WTC11 (cell line): ENCODE results near the gene HOMER1. TPM values are rescaled to one million over a fixed set of nuclear protein-coding genes. Genes with fewer than 3 reads are reported as not detected.

ENCODE experiments used
- ATAC-seq: fragments of 200-7000 bp; cut with Tn5 transposase; 2 replicates; pipeline ENCODE4 v1.10.0; 2021; ENCODE audit warnings: mild to moderate bottlenecking, moderate library complexity
- CTCF ChIA-PET: fragments of 300-600 bp; sonication (Branson Sonifier 250); formaldehyde crosslinking; loops from one replicate; lab custom pipeline; 2021; ENCODE audit warnings: antibody characterized with exemption; lab: Charles Lee
- POLR2A ChIA-PET: fragments of 350-600 bp; sonication (Branson Sonifier 250); formaldehyde crosslinking; loops from one replicate; lab custom pipeline; 2021; ENCODE audit warnings: antibody characterized with exemption; lab: Charles Lee
- DNase-seq: peaks from one replicate; pipeline ENCODE4 v3.0.0; 2021; ENCODE audit warnings: low spot score
- H3K27ac Mint-ChIP-seq: 2 replicates; pipeline ENCODE4 v1.8.0; 2021; ENCODE audit warnings: mixed read lengths
- H3K27me3 Mint-ChIP-seq: 2 replicates; pipeline ENCODE4 v1.8.0; 2021; ENCODE audit warnings: low read depth, mild to moderate bottlenecking, moderate library complexity, mixed read lengths
- H3K36me3 Mint-ChIP-seq: 2 replicates; pipeline ENCODE4 v1.8.0; 2021; ENCODE audit warnings: mixed read lengths
- H3K4me1 Mint-ChIP-seq: 2 replicates; pipeline ENCODE4 v1.8.0; 2022; ENCODE audit warnings: mixed read lengths
- H3K4me3 Mint-ChIP-seq: 2 replicates; pipeline ENCODE4 v1.8.0; 2021; ENCODE audit warnings: mild to moderate bottlenecking, moderate library complexity, mixed read lengths
- H3K9me3 Mint-ChIP-seq: 2 replicates; pipeline ENCODE4 v1.8.0; 2021; ENCODE audit warnings: mixed read lengths
- EMX1 ChIP-seq: fragments of 250-450 bp; sonication (Bioruptor Pico); IDR thresholded peaks from 2 replicates; pipeline ENCODE4 v1.8.0; 2021; ENCODE audit warnings: mild to moderate bottlenecking
- ESRRA ChIP-seq: sonication (generic); formaldehyde crosslinking; IDR thresholded peaks from 2 replicates; pipeline ENCODE4 v1.8.1; 2022; ENCODE audit warnings: mild to moderate bottlenecking, missing genetic modification reagents, borderline replicate concordance
- MXD4 ChIP-seq: fragments of 250-450 bp; sonication (Bioruptor Pico); IDR thresholded peaks from 2 replicates; pipeline ENCODE4 v1.8.0; 2021; ENCODE audit warnings: mild to moderate bottlenecking, moderate library complexity, borderline replicate concordance
- RELA ChIP-seq: sonication (generic); formaldehyde crosslinking; IDR thresholded peaks from 2 replicates; pipeline ENCODE4 v1.8.1; 2022; ENCODE audit warnings: missing genetic modification reagents, mild to moderate bottlenecking, borderline replicate concordance
- TEAD4 ChIP-seq: sonication (generic); formaldehyde crosslinking; IDR thresholded peaks from 2 replicates; pipeline ENCODE4 v1.8.0; 2022; ENCODE audit warnings: mild to moderate bottlenecking, missing genetic modification reagents
- ZNF121 ChIP-seq: sonication (generic); formaldehyde crosslinking; IDR thresholded peaks from 2 replicates; pipeline ENCODE4 v1.8.0; 2023; ENCODE audit warnings: missing genetic modification reagents
- ZNF138 ChIP-seq: sonication (generic); formaldehyde crosslinking; conservative IDR thresholded peaks from 2 replicates; pipeline ENCODE4 v1.8.1; 2022; ENCODE audit warnings: mild to moderate bottlenecking, moderate library complexity, missing genetic modification reagents
- total RNA-seq: library from RNA; stranded (reverse); gene quantifications from 3 replicates; pipeline ENCODE4 v1.2.3, GENCODE V29; 2021
- TF ChIP-seq, protein P1 (sequence below): fragments of 250-450 bp; sonication (Bioruptor Pico); conservative IDR thresholded peaks from 2 replicates; pipeline ENCODE4 v1.9.0; 2021; ENCODE audit warnings: mild to moderate bottlenecking
- TF ChIP-seq, protein P2 (sequence below): sonication (generic); formaldehyde crosslinking; IDR thresholded peaks from 2 replicates; pipeline ENCODE4 v1.8.0; 2023; ENCODE audit warnings: missing genetic modification reagents
- TF ChIP-seq, protein P3 (sequence below): sonication (generic); formaldehyde crosslinking; IDR thresholded peaks from 2 replicates; pipeline ENCODE4 v1.8.0; 2022; ENCODE audit warnings: mild to moderate bottlenecking, missing genetic modification reagents
- TF ChIP-seq, protein P4 (sequence below): sonication (generic); formaldehyde crosslinking; IDR thresholded peaks from 2 replicates; pipeline ENCODE4 v1.8.0; 2023; ENCODE audit warnings: missing genetic modification reagents, mild to moderate bottlenecking, borderline replicate concordance

The HOMER1 gene
- total RNA-seq, 1 experiment from 2014 or later = 37.6 TPM

DNA sequence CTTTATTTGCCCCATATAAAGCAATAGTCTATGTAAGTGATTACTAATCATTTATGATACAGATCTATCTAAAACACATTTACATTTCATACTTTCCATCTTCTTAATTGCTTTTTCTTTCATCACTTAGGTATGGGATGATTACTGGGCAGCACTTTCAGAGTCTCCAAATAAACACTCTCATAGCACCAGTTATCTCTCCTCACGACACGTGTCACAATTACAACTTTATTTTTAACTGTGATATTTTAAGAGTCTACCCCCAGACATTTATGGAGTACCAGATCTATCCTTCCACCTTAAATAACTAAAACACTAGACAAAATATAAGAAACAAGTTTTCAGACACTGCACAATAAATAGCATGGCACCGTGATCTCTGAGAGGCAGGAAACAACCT lies 32.9 kb downstream of the HOMER1 start:
- TF ChIP-seq ESRRA (CRISPR knock-in tag) (no peak), ZNF121 (CRISPR knock-in tag) (no peak), ZNF138 (no peak)
- TF ChIP-seq, protein P1, sequence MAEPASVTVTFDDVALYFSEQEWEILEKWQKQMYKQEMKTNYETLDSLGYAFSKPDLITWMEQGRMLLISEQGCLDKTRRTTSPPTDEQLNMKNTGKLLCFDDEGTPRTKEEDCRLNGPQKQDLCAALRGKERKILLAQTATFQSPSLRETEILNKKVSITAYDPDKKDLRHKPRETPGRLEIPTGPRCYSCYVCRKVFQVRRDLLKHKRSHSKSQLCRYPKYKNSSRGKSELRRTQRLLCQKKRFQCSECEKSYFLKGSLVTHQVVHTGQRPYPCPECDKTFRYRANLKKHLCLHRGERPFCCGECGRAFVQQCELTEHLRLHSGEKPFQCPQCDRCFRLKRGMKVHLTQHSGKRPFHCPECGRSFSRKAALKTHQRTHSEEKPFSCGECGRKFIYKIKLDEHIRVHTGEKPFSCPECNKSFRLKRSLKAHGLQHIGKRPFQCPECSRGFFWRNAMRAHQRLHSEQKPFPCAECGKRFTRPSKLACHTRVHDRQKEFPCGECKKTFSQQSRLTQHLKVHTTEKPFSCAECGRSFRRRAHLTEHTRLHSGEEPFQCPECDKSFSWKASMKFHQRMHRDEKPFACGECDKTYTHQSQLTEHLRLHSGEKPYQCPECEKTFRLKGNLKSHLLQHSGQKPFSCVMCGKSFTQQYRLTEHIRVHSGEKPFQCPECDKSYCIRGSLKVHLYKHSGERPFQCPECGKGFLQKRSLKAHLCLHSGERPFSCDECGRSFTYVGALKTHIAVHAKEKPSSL = no peak
- TF ChIP-seq, protein P2, sequence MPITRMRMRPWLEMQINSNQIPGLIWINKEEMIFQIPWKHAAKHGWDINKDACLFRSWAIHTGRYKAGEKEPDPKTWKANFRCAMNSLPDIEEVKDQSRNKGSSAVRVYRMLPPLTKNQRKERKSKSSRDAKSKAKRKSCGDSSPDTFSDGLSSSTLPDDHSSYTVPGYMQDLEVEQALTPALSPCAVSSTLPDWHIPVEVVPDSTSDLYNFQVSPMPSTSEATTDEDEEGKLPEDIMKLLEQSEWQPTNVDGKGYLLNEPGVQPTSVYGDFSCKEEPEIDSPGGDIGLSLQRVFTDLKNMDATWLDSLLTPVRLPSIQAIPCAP (CRISPR knock-in tag) = no peak
- H3K4me1 Mint-ChIP-seq = peaks cover 45% of the 10 kb centered on the region
- no peak overlapping the region for H3K27ac Mint-ChIP-seq
- peaks cover 6% of the 10 kb centered on the region; the same call in 1 of the 2 replicates for H3K36me3 Mint-ChIP-seq
- no peak overlapping the region for H3K4me3 Mint-ChIP-seq
- ATAC-seq (no peak), DNase-seq (no peak)
- POLR2A ChIA-PET = no interaction called here
- no peaks in the 10 kb centered on the region for H3K27me3 Mint-ChIP-seq
- CTCF ChIA-PET = no interaction called here
- H3K9me3 Mint-ChIP-seq = peaks cover 4% of the 10 kb centered on the region; the same call in 1 of the 2 replicates

DNA sequence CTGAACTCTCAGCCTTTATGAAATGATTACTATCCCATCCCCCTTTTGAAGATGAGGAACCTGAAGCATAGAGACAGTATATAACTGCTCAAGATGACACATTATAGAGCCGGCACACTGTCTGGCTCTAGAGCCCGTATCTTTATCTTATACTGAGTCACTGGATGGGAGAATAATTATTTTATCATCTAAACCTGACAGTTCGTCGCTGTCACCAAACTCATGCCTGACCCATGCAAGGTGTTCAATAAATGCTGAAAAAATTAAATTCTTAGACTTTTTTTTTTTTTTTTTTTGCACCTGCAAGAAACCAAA lies 38.8 kb downstream of the HOMER1 start:
- Mint-ChIP-seq H3K4me3 (no peak overlapping the region), H3K9me3 (no peaks in the 10 kb centered on the region), H3K27me3 (no peaks in the 10 kb centered on the region), H3K36me3 (no peaks in the 10 kb centered on the region), H3K4me1 (peaks cover 73% of the 10 kb centered on the region), H3K27ac (no peak overlapping the region)
- DNase-seq (no peak), ATAC-seq (no peak)
- ChIA-PET CTCF (no interaction called here), POLR2A (no interaction called here)
- TF ChIP-seq, protein P3, sequence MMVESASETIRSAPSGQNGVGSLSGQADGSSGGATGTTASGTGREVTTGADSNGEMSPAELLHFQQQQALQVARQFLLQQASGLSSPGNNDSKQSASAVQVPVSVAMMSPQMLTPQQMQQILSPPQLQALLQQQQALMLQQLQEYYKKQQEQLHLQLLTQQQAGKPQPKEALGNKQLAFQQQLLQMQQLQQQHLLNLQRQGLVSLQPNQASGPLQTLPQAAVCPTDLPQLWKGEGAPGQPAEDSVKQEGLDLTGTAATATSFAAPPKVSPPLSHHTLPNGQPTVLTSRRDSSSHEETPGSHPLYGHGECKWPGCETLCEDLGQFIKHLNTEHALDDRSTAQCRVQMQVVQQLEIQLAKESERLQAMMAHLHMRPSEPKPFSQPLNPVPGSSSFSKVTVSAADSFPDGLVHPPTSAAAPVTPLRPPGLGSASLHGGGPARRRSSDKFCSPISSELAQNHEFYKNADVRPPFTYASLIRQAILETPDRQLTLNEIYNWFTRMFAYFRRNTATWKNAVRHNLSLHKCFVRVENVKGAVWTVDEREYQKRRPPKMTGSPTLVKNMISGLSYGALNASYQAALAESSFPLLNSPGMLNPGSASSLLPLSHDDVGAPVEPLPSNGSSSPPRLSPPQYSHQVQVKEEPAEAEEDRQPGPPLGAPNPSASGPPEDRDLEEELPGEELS (CRISPR knock-in tag) = no peak
- TF ChIP-seq TEAD4 (CRISPR knock-in tag) (no peak), RELA (CRISPR knock-in tag) (no peak), EMX1 (CRISPR knock-in tag) (no peak), MXD4 (CRISPR knock-in tag) (no peak)
- TF ChIP-seq, protein P1 = no peak
- TF ChIP-seq, protein P4, sequence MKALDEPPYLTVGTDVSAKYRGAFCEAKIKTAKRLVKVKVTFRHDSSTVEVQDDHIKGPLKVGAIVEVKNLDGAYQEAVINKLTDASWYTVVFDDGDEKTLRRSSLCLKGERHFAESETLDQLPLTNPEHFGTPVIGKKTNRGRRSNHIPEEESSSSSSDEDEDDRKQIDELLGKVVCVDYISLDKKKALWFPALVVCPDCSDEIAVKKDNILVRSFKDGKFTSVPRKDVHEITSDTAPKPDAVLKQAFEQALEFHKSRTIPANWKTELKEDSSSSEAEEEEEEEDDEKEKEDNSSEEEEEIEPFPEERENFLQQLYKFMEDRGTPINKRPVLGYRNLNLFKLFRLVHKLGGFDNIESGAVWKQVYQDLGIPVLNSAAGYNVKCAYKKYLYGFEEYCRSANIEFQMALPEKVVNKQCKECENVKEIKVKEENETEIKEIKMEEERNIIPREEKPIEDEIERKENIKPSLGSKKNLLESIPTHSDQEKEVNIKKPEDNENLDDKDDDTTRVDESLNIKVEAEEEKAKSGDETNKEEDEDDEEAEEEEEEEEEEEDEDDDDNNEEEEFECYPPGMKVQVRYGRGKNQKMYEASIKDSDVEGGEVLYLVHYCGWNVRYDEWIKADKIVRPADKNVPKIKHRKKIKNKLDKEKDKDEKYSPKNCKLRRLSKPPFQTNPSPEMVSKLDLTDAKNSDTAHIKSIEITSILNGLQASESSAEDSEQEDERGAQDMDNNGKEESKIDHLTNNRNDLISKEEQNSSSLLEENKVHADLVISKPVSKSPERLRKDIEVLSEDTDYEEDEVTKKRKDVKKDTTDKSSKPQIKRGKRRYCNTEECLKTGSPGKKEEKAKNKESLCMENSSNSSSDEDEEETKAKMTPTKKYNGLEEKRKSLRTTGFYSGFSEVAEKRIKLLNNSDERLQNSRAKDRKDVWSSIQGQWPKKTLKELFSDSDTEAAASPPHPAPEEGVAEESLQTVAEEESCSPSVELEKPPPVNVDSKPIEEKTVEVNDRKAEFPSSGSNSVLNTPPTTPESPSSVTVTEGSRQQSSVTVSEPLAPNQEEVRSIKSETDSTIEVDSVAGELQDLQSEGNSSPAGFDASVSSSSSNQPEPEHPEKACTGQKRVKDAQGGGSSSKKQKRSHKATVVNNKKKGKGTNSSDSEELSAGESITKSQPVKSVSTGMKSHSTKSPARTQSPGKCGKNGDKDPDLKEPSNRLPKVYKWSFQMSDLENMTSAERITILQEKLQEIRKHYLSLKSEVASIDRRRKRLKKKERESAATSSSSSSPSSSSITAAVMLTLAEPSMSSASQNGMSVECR (CRISPR knock-in tag) = no peak
